ENCODE data around the gene PTGER4.
"Not testable (repeated sequence)": the region's sequence is repeated elsewhere in the genome, so short reads cannot be mapped to it uniquely, and the experiment has no call there.

Gene PTGER4

GRCh38 chr5:40679913-40680681, at the start of gene PTGER4:
Gene PTGER4, plus strand, starts transcription at chr5:40679915. Its CDS starts 1,079 bp downstream, at chr5:40680994.
- peak; percentile 52 for DNase-seq

GRCh38 chr5:40630126-40630525, 49.6 kb upstream of the PTGER4 start:
- no peak for DNase-seq

GRCh38 chr5:40631236-40631635, 48.5 kb upstream of the PTGER4 start:
- no peak for DNase-seq

GRCh38 chr5:40634154-40634553, 45.6 kb upstream of the PTGER4 start:
- DNase-seq: no peak

DNA sequence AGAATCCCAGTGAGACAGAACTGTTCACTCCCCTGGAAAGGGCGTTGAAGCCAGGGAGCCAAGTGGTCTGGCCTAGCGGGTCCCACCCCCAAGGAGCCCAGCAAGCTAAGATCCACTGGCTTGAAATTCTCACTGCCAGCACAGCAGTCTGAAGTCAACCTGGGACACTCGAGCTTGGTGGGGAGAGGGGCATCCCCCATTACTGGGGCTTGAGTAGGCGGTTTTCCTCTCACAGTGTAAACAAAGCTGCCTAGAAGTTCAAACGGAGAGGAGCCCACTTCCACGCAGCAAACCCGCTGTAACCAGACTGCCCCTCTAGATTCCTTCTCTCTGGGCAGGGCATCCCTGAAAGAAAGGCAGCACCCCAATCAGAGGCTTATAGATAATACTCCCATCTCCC, 45.1 kb upstream of the PTGER4 start:
- DNase-seq: no peak

GRCh38 chr5:40639531-40639930, 40.2 kb upstream of the PTGER4 start:
- not testable (repeated sequence) for DNase-seq

DNA sequence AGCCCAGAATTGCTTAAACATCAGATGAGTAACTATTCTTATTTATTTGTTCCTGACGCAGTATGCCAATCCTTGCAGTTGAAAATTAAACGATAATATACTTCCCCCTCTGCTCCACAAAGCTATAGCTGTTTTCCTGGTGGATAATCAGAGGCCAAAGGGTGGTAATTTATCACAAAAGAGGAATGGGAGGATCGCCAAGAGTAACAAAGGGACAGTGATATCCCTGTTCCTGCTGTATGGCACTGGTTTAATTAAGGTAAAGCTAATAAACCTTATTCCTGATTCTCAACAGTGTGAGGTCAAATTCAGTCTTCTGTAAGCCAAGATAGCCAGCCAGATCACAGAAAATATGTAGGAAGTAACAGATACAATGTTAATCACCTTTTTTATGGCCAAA, 33.4 kb upstream of the PTGER4 start:
- no peak for DNase-seq

DNA sequence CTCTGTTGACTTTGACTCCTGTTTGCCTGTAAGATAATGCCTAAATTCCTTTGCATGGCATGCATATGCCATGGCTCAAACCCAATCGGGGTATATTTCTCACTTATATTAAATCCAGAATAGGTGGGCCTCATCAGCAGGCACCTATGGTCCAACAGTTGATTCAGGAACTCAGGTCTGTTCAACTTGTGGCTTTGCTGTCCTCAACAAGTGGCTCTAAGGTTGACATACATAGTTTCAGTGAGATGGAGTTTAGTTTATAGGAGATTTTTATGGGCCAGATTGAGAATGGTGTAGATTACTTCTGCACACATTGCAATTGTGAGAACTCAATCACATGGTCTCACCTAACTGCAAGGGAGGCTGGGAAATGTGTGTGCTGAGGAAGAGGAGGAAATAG, 31.6 kb upstream of the PTGER4 start:
- DNase-seq: no peak

DNA sequence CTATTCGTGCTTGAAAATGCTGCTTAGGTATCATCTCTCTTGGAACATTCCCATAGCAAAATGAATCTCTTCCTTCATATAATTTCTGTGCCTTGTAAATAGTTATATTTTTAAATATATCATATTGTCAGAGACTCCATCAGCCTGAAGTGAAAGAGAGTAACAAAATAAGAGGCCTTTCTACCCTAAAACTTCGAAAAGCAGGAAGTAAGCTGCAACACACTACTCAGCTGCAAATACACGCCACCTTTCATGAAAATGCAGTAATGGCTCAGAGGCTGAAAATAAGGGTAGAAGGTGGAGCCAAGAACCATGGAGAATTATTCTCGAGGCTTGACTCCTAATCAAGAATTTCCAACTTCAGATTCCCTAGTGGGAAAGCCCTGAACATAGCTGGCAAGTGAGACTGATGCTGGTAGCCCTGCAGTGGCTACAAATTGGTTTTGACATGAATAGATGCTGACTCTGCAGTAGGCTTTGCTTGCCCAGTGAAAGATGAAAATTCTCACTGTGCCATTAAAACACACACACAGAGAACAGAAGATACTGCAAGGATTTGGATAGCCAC, 30.2 kb upstream of the PTGER4 start:
- peak; percentile 34 for DNase-seq

GRCh38 chr5:40651201-40651600, 28.5 kb upstream of the PTGER4 start:
- no peak for DNase-seq

DNA sequence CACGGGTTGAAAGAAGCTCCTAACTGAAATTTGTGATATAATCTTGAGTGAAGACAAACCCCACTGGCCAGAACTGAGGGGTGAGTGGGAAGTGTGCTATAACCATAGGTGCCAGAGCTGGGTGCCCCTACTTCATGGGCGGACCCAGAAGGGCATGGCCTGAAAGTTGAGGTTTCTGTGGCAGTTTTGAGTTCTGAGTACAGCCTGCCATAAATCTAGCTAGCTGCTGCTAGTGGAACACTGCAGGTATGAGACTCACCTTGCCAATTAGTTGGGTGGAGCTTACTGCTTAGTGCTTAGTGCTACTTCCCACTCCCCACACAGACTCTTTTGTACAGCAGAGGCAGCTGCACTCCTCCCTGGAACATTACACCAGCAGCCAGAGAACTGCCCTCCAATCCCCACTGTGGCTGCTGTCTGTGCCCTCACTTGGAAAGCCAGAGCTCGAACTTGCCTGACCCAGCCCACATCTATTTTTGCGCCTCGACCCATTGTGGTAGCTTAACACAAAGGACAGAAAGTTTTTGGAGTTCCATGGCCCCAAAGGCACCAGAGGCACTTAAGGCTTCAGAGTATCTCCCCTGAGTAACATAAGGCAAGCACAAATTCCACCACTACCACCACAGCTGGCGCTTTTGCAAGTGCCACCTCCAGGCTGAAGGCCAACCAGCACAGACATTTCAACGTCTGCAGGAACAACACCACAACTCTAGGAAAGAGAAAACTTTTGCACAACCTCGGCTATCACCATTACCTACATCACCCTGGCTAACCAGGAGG, 27.1 kb upstream of the PTGER4 start:
- no peak for DNase-seq

GRCh38 chr5:40653221-40654022, 26.3 kb upstream of the PTGER4 start:
- no peak for DNase-seq

DNA sequence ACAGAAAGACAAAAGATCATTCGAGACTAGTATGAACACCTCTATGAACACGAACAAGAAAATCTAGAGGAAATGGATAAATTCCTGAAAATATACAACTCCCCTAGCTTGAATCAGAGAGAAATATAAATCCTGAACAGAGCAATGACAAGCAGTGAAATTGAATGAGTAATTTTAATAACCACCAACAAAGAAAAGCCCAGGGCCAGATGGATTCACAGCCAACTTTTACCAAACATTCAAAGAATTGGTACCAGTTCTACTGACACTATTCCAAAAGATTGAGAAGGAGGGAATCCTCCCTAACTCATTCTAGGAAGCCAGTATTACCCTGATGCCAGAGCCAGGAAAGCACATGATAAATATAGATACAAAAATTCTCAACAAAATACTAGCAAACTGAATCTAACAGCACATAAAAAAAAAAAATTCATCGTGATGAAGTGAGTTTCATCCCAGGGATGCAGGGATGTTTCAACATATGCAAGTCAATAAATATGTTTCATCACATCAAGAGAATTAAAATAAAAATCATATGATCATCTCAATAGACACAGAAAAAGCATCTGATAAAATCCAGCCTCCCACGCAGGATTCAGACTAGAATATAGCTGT, 25.2 kb upstream of the PTGER4 start:
- no peak for DNase-seq

DNA sequence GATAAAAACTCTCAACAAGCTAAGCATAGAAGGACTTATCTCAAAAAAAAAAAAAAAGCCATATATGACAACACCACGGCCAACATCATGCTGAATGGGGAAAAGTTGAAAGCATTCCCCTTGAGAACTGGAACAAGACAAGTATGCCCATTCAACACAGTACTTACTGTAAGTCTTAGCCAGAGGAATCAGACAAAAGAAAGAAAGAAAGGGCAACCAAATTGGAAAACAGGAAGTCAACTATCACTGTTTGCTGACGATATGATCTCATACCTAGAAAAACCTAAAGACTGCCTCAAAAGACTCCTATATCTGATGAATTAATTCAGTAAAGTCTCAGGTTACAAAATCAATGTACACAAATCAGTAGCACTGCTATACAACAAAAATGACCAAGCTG, 24.6 kb upstream of the PTGER4 start:
- DNase-seq: no peak

DNA sequence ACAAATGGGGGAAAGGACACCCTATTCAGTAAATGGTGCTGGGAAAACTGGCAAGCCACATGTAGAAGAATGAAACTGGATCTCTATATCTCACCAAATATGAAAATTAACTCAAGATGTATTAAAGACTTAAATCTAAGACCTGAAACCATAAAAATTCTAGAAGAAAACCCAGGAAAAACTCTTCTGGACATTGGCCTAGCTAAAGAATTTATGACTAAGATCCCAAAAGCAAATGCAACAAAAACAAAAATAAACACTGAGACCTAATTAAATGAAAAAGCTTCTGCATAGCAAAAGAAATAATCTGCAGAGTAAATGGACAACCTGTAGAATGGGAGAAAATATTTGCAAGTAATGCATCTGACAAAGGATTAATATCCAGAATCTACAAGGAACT, 23.6 kb upstream of the PTGER4 start:
- DNase-seq: not testable (repeated sequence)

DNA sequence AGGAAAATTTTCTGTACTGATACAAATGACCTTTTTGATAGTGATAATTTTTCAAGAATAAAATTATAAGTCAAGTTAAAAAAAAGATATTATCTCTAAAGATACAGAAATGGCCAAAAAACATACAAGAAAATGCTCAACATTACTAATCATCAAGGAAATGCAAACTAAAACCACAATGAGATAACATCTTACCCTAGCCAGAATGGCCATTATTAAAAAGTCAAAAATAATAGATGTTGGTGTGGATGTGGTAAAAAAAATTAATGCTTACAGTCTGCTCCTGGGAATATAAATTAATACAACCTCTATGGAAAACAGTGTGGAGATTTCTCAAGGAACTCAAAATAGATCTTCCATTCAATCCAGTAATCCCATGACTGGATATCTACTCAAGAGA, 22.9 kb upstream of the PTGER4 start:
- DNase-seq: no peak

- no peak for DNase-seq
These were observed 19.0 kb upstream of the PTGER4 start for GRCh38 chr5:40660751-40661150.

DNA sequence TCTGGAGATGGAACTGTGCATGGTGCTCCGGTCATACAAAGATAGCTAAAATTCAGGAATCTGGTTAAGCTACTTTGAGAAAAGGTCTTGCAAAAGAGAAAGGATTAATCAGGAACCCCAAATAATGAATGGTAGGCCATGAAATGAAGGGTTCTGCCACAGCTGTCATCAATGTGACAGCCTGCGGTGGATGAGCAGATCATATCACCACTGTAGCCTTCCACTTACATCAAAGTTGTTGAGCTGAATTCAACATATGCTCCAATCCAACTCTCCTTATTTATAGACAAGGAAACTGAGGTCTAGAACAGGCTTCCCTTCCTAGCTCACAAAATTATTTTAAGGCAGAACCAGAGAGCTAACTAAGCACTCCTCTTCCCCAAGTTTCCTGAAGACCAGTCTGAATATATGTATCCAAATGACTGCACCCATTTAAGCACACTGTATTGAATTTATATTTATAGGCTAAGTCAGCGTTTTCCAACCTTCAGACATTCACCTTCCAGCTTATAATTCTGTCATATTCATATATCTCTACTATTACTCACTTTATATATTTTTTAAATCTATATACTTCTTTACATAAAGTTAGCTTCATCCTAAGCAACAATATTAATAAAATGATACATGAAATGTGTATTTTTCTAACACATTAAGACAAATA, 13.9 kb upstream of the PTGER4 start:
- no peak for DNase-seq

- no peak for DNase-seq
These were observed 13.1 kb upstream of the PTGER4 start for GRCh38 chr5:40666657-40667056.

DNA sequence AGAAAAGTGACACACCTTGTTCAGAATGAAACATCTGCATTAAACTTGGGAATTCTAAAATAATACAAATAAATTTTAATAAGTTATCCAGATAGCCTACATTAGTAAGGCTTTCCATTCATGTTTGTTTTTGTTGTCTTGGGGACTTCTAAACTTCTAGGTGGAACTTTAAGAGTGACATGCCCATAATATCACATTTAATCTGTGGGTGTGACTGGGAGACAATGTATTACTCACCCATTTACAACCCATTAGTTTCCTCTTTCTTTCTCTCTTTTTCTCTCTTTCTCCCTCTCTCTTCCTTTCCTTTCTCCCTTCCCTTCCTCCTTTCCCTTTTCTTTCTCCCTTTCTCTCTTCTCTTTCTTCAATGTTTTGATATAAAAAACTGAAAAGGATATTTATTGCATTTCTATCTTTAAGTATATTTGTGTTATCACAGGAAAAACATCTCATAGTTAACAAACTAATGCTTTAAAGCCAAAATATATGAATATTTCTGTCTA, 12.5 kb upstream of the PTGER4 start:
- no peak for DNase-seq

DNA sequence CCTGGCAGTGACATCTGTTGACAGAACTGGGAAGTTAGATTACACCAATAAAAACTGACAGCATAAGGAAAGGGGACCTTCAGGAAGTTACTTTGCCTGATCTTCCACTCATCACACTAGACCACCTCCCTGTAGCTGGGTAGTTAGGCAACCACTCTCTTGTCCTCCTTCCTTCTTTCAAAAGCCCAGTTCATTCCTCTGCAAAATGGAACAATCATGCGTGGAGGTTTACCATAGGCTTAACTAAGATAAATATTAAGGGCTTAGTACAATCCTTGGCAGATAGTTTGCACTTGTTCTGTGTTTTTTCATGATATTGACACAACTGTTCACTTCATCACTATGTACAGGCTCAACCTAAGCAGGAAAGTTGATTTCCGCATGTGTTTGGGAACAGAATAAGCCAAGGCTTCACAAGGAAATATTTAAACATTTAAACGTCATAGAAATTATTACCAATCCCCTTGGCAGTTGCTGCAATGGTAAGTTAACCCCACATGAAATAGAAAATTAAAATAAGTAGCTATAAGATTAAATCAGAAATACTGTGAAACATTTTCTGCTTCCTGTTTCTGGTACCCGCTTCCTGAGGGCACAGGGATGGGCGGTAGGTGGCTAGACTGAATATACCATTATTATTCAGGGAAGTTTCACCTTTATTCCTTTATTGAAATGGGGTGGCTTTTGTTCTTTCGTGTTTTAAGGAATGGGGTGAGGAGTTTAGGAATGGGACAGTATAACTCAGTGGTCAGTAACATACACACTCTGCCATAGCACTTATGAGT, 9.9 kb upstream of the PTGER4 start:
- DNase-seq: no peak

Data from retina (tissue), 1 donor.